A673 (cell line): ENCODE results near the gene PARVA. TPM values are rescaled to one million over a fixed set of nuclear protein-coding genes. Genes with fewer than 3 reads are reported as not detected.

Source experiments
- BruUV-seq: library from RNA; stranded (reverse); fragments of 400-500 nt; replicated peaks from 2 replicates; lab custom pipeline; 2021; lab: Mats Ljungman, UMichigan
- CTCF ChIA-PET: fragments of 300-600 bp; sonication (Branson Sonifier 250); formaldehyde crosslinking; loops from one replicate; lab custom pipeline; 2022; ENCODE audit warnings: antibody characterized with exemption; lab: Charles Lee
- POLR2A ChIA-PET: fragments of 300-600 bp; sonication (Branson Sonifier 250); formaldehyde crosslinking; loops from one replicate; lab custom pipeline; 2022; ENCODE audit warnings: antibody characterized with exemption; ENCODE audit not compliant: low non-redundant PET; lab: Charles Lee
- DNase-seq: peaks from one replicate; pipeline ENCODE4 v3.0.0-alpha.2; 2015; ENCODE audit warnings: low spot score
- H3K27ac ChIP-seq: fragments of 200-600 bp; sonication (generic); 2 replicates; pipeline ENCODE4 v1.5.1; 2016; ENCODE audit warnings: mixed run types, low read depth, mild to moderate bottlenecking, mixed read lengths, antibody characterized with exemption, low read length; ENCODE audit not compliant: poor library complexity, severe bottlenecking
- H3K27me3 ChIP-seq: fragments of 200-600 bp; sonication (generic); replicated peaks from 2 replicates; pipeline ENCODE4 v1.6.1; 2017; ENCODE audit warnings: mixed run types, low read depth, mild to moderate bottlenecking, mixed read lengths, antibody characterized with exemption, low read length; ENCODE audit not compliant: insufficient read depth, poor library complexity
- H3K36me3 ChIP-seq: fragments of 200-600 bp; sonication (generic); 2 replicates; pipeline ENCODE4 v1.6.1; 2016; ENCODE audit warnings: mixed run types, mild to moderate bottlenecking, mixed read lengths, antibody characterized with exemption, low read length; ENCODE audit not compliant: insufficient read depth, poor library complexity, severe bottlenecking
- H3K4me1 ChIP-seq: fragments of 200-600 bp; sonication (generic); 2 replicates; pipeline ENCODE4 v1.6.1; 2017; ENCODE audit warnings: mixed run types, mild to moderate bottlenecking, mixed read lengths, antibody characterized with exemption, low read length; ENCODE audit not compliant: insufficient read depth, poor library complexity, severe bottlenecking
- H3K4me3 ChIP-seq: fragments of 200-600 bp; sonication (generic); 2 replicates; pipeline ENCODE4 v1.5.1; 2016; ENCODE audit warnings: low read depth, mixed run types, mild to moderate bottlenecking, mixed read lengths, low read length; ENCODE audit not compliant: poor library complexity, severe bottlenecking
- H3K9me3 ChIP-seq: fragments of 200-600 bp; sonication (generic); 2 replicates; pipeline ENCODE4 v1.6.1; 2016; ENCODE audit warnings: mixed run types, low read depth, mild to moderate bottlenecking, mixed read lengths, antibody characterized with exemption, low read length; ENCODE audit not compliant: poor library complexity, severe bottlenecking
- CTCF ChIP-seq: fragments of 300-800, 200-600 bp; sonication (generic); conservative IDR thresholded peaks from 2 replicates; pipeline ENCODE4 v1.5.1; 2017; ENCODE audit warnings: low read depth, mild to moderate bottlenecking, antibody characterized with exemption, low read length, moderate library complexity, mixed read lengths
- EZH2 ChIP-seq: fragments of 200-600 bp; sonication (generic); IDR thresholded peaks from 2 replicates; pipeline ENCODE4 v1.6.1; 2017; ENCODE audit warnings: borderline replicate concordance, low read depth, mild to moderate bottlenecking, mixed read lengths, antibody characterized with exemption, low read length; ENCODE audit not compliant: poor library complexity, severe bottlenecking
- intact Hi-C: fragments of 100-400 bp; cut with micrococcal nuclease; formaldehyde crosslinking; loops from one replicate; pipeline ENCODE4 v1.10.0; 2022; ENCODE audit not compliant: unreplicated experiment
- total RNA-seq: library from RNA; stranded (reverse); gene quantifications from 2 replicates; pipeline ENCODE4 v1.2.3, GENCODE V29; 2021

The PARVA gene
- total RNA-seq, 1 experiment from 2014 or later: 15.2 TPM

GRCh38 chr11:12502046-12502445, 124.7 kb downstream of the PARVA start:
- POLR2A ChIA-PET: no interaction called here
- CTCF ChIA-PET: no interaction called here
- H3K27ac ChIP-seq: no peak overlapping the region
- no peaks in the 10 kb centered on the region for H3K27me3 ChIP-seq
- intact Hi-C loops: no loop called here
- no peaks in the 10 kb centered on the region for H3K9me3 ChIP-seq
- TF ChIP-seq EZH2: no peak
- TF ChIP-seq CTCF: no peak
- H3K4me3 ChIP-seq: no peak overlapping the region
- no peaks in the 10 kb centered on the region for H3K36me3 ChIP-seq
- BruUV-seq: no TSS peak
- DNase-seq: no peak
- H3K4me1 ChIP-seq: no peaks in the 10 kb centered on the region

- Histone ChIP-seq H3K9me3 (no peaks in the 10 kb centered on the region), H3K4me1 (peaks cover 2% of the 10 kb centered on the region), H3K4me3 (no peak overlapping the region), H3K27me3 (no peaks in the 10 kb centered on the region), H3K36me3 (no peaks in the 10 kb centered on the region), H3K27ac (no peak overlapping the region)
- no TSS peak for BruUV-seq
- intact Hi-C loops: no loop called here
- DNase-seq: no peak
- TF ChIP-seq CTCF (no peak), EZH2 (no peak)
- CTCF ChIA-PET: no interaction called here
- POLR2A ChIA-PET: interaction anchor here (0.6 kb wide), 1 partner anchor 579 kb away, joined by 3 read pairs; no protein-coding TSS in a partner anchor
Measured at GRCh38 chr11:12503039-12503484, 125.7 kb downstream of the PARVA start.

GRCh38 chr11:12503886-12504285, 126.5 kb downstream of the PARVA start:
- no peaks in the 10 kb centered on the region for H3K36me3 ChIP-seq
- no TSS peak for BruUV-seq
- no peaks in the 10 kb centered on the region for H3K9me3 ChIP-seq
- no peak for TF ChIP-seq EZH2
- no peak for TF ChIP-seq CTCF
- intact Hi-C loops: no loop called here
- ChIA-PET POLR2A (interaction anchor here (0.6 kb wide), 1 partner anchor 580 kb away, joined by 3 read pairs; no protein-coding TSS in a partner anchor), CTCF (no interaction called here)
- H3K27ac ChIP-seq: no peak overlapping the region
- H3K4me1 ChIP-seq: peaks cover 3% of the 10 kb centered on the region
- no peak overlapping the region for H3K4me3 ChIP-seq
- H3K27me3 ChIP-seq: no peaks in the 10 kb centered on the region
- DNase-seq: no peak
